ENCODE results near the gene SELENOP. TPM values are rescaled to one million over a fixed set of nuclear protein-coding genes. Genes with fewer than 3 reads are reported as not detected.

SELENOP gene
- total and polyA plus RNA-seq, 2 of the 13 experiments (the other 11 are each of a cell fraction or from before 2014, with no cell fraction given) = 1,895 to 2,083 TPM

DNA sequence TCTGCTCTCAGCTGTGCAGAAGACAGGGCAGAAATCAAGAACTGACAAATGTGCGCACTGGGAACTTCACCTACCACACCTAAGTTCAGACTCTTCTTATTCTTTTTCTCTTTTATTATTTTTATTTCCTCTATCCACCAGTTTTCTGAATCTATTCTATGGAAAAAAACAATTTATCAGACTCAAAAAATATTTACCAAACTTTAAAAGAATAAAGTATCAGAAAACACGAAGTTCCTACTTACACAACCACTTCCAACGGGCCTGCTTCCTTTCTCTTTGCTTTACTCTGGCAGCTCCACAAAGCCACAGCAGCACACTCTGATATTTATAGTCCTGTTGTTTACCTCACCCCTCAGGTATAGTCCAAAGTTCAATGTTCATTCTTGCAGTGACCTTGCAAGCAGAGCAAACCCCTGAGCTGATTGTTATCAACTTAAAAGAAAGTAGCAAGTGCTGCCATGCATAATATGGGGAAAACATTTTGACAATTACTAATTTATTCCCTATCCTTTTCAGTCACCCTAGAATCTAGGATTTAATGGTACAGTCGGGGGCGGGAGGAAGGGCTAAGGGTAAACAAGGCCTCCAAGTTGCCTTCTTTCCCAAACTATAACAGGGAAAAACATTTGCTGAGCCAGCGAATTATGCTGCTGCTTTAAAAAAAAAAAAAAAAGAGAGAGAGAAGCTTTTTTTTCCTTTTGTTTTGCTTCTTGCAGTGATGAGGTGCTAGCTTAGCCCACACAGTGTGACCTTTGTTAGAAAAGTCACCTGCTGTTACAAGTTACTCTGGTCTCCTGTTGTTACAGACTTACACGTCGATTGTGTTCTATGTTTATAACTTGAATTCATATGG, at the start of gene SELENOP (continued):
- TF ChIP-seq TBL1XR1 (IDR thresholded peaks at IDR 0.05; ENCODE audit: borderline replicate concordance, low read length, partially characterized antibody) (peak; percentile 86), NR2F1 (CRISPR knock-in tag; IDR thresholded peaks at IDR 0.05) (peak; percentile 73 to 75), ARNTL (CRISPR knock-in tag; IDR thresholded peaks at IDR 0.05) (0 out of 2 replicates have a peak, but pooled peaks have one; percentile 53), ZNF124 (CRISPR knock-in tag; IDR thresholded peaks at IDR 0.05) (0 out of 2 replicates have a peak, but pooled peaks have one; percentile 21), SRSF4 (IDR thresholded peaks at IDR 0.05; ENCODE audit: low read depth, low read length, poor library complexity, severe bottlenecking) (peak; percentile 17), NCOA2 (CRISPR knock-in tag; IDR thresholded peaks at IDR 0.05) (peak; percentile 93), BCL6 (CRISPR knock-in tag; IDR thresholded peaks at IDR 0.05) (peak; percentile 90), CREB1 (IDR thresholded peaks at IDR 0.05) (no peak), CREB1 (CRISPR knock-in tag; IDR thresholded peaks at IDR 0.05) (0 out of 2 replicates have a peak, but pooled peaks have one; percentile 41), ELF4 (CRISPR knock-in tag; IDR thresholded peaks at IDR 0.05; ENCODE audit: borderline replicate concordance) (peak; percentile 88; the same call in 1 of the 2 replicates), ZMYM3 (CRISPR knock-in tag; IDR thresholded peaks at IDR 0.05) (0 out of 2 replicates have a peak, but pooled peaks have one; percentile 36), PAWR (CRISPR knock-in tag; IDR thresholded peaks at IDR 0.05; ENCODE audit: borderline replicate concordance) (no peak), TCF12 (IDR thresholded peaks at IDR 0.05) (no peak), TCF12 (CRISPR knock-in tag; IDR thresholded peaks at IDR 0.05) (peak; percentile 74; the same call in 1 of the 2 replicates)
- TF ChIP-seq, protein P1, sequence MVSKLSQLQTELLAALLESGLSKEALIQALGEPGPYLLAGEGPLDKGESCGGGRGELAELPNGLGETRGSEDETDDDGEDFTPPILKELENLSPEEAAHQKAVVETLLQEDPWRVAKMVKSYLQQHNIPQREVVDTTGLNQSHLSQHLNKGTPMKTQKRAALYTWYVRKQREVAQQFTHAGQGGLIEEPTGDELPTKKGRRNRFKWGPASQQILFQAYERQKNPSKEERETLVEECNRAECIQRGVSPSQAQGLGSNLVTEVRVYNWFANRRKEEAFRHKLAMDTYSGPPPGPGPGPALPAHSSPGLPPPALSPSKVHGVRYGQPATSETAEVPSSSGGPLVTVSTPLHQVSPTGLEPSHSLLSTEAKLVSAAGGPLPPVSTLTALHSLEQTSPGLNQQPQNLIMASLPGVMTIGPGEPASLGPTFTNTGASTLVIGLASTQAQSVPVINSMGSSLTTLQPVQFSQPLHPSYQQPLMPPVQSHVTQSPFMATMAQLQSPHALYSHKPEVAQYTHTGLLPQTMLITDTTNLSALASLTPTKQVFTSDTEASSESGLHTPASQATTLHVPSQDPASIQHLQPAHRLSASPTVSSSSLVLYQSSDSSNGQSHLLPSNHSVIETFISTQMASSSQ (IDR thresholded peaks at IDR 0.05; ENCODE audit: low read depth) = peak; percentile 59; the same call in 1 of the 2 replicates
- TF ChIP-seq, protein P1 (CRISPR knock-in tag; IDR thresholded peaks at IDR 0.05; ENCODE audit: borderline replicate concordance) = peak; percentile 86; the same call in 1 of the 2 replicates
- TF ChIP-seq, protein P2, sequence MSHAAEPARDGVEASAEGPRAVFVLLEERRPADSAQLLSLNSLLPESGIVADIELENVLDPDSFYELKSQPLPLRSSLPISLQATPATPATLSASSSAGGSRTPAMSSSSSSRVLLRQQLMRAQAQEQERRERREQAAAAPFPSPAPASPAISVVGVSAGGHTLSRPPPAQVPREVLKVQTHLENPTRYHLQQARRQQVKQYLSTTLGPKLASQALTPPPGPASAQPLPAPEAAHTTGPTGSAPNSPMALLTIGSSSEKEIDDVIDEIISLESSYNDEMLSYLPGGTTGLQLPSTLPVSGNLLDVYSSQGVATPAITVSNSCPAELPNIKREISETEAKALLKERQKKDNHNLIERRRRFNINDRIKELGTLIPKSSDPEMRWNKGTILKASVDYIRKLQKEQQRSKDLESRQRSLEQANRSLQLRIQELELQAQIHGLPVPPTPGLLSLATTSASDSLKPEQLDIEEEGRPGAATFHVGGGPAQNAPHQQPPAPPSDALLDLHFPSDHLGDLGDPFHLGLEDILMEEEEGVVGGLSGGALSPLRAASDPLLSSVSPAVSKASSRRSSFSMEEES (CRISPR knock-in tag; IDR thresholded peaks at IDR 0.05) = peak; percentile 73; the same call in 1 of the 2 replicates
- TF ChIP-seq, protein P3, sequence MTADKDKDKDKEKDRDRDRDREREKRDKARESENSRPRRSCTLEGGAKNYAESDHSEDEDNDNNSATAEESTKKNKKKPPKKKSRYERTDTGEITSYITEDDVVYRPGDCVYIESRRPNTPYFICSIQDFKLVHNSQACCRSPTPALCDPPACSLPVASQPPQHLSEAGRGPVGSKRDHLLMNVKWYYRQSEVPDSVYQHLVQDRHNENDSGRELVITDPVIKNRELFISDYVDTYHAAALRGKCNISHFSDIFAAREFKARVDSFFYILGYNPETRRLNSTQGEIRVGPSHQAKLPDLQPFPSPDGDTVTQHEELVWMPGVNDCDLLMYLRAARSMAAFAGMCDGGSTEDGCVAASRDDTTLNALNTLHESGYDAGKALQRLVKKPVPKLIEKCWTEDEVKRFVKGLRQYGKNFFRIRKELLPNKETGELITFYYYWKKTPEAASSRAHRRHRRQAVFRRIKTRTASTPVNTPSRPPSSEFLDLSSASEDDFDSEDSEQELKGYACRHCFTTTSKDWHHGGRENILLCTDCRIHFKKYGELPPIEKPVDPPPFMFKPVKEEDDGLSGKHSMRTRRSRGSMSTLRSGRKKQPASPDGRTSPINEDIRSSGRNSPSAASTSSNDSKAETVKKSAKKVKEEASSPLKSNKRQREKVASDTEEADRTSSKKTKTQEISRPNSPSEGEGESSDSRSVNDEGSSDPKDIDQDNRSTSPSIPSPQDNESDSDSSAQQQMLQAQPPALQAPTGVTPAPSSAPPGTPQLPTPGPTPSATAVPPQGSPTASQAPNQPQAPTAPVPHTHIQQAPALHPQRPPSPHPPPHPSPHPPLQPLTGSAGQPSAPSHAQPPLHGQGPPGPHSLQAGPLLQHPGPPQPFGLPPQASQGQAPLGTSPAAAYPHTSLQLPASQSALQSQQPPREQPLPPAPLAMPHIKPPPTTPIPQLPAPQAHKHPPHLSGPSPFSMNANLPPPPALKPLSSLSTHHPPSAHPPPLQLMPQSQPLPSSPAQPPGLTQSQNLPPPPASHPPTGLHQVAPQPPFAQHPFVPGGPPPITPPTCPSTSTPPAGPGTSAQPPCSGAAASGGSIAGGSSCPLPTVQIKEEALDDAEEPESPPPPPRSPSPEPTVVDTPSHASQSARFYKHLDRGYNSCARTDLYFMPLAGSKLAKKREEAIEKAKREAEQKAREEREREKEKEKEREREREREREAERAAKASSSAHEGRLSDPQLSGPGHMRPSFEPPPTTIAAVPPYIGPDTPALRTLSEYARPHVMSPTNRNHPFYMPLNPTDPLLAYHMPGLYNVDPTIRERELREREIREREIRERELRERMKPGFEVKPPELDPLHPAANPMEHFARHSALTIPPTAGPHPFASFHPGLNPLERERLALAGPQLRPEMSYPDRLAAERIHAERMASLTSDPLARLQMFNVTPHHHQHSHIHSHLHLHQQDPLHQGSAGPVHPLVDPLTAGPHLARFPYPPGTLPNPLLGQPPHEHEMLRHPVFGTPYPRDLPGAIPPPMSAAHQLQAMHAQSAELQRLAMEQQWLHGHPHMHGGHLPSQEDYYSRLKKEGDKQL (CRISPR knock-in tag; IDR thresholded peaks at IDR 0.05; ENCODE audit: low read depth) = peak; percentile 76
